Muscle of arm (tissue), 12 donors: ENCODE data around the gene ADRA2B. TPM values are rescaled to one million over a fixed set of nuclear protein-coding genes. Genes with fewer than 3 reads are reported as not detected.
"Not testable (repeated sequence)": the region's sequence is repeated elsewhere in the genome, so short reads cannot be mapped to it uniquely, and the experiment has no call there.

Experiments used
- DNase-seq: peaks from one replicate; pipeline ENCODE4 v3.0.0-alpha.2; 2013
- polyA plus RNA-seq, 12 donors: library from polyadenylated mRNA; unstranded; fragments of 120-200 nt; gene quantifications; one replicate each; pipeline ENCODE4 v1.2.1, GENCODE V29; 2013; ENCODE audit not compliant: insufficient read length in 12 of 12

Gene ADRA2B
- polyA plus RNA-seq, 12 donors: 1.7 to 4.0 (median 2.5) TPM; not detected in 2

DNA sequence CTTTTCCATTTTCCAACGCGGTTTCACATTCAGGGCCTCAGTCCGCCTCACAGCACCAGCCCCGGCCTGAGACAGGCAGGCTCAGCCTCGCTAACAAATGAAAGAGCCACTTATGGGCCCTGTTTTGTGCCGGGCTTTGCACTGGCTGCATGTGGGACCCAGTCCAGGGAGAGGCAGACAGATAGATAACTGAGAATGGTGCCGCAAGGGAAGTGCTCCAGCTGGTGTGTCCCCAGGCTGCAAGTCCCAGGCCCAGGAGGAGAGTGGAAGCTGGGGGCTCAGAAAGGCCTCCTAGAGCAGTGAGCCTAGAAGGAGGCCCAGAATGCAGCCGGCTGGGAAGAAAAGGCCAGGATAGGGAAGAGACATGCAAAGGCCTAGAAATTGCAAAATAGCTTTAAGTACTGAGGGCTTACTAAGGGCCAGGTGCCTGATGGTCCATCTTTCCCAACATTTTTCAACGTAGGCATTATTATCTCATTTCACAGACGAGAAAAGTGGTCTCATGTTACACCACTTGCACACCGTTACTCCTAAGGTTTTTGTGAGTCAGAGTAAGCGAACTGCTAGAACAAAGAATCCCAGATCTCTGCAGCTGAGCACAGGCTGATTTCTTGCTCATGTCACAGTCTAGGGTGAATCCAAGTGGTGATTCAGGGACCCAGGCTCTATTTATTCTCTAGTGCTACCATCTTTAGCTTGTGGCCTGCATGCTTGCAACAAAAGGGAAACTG, 26.0 kb downstream of the ADRA2B start:
- no peak for DNase-seq

DNA sequence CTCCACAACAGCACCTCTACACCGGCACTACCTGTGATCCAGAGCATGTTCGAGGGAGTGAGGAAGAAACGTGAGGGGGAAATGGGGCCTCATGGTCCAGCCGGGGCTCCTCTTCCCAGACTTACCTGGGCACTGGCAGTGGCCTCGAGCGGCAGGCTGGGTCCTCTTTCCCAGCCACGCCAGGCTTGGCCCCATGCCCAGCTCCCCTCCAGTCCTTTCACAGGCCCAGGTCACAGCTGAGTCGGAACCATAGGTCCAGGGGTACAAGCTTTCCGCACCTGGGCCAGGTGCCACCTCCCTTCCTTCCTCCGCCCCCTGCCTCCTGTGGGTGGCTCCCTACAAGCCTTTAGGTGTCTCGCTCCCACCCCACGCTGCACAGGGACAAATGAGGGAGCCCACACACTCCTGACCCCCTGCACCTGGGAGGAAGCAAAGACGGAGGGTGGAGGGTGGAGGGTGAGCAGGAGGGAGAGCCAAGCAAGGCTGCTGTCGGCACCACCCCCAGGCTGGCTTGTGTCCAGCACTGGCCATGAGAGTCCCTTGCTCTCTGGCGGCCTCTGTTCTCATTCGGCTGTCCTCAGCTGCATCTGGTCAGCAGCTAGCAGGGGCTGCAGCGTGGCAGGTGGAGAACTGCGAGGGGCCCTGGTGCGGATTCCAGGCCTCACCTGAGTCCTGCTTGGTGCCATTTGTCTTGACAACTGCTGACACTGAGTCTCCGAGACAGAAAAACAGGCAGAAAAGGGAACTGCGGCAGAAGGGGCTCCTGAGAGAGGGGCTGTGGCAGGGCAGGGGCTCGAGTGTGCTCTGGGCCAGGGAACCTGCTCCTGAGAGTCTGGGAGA, 26.8 kb downstream of the ADRA2B start:
- DNase-seq: no peak

- DNase-seq: no peak
These were observed 27.7 kb downstream of the ADRA2B start for GRCh38 chr2:96088340-96089335.

DNA sequence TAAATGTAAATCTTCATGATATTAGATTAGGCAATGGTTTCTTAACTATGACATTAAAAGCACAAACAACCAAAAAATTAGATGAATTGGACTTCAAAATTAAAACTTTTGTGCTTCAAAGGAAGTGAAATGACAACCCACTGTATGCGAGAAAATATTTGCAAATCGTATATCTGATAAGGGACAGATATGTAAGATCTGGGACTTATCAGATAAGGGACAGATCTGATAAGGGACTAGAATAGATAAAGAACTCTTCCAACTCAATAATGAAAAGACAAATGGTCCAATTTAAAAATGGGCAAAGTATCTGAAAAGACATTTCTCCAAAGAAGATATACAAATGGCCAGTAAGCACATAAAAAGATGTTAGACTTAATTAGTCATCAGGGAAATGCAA, 29.2 kb downstream of the ADRA2B start:
- no peak for DNase-seq

GRCh38 chr2:96085541-96086355, 30.6 kb downstream of the ADRA2B start:
- DNase-seq: no peak

DNA sequence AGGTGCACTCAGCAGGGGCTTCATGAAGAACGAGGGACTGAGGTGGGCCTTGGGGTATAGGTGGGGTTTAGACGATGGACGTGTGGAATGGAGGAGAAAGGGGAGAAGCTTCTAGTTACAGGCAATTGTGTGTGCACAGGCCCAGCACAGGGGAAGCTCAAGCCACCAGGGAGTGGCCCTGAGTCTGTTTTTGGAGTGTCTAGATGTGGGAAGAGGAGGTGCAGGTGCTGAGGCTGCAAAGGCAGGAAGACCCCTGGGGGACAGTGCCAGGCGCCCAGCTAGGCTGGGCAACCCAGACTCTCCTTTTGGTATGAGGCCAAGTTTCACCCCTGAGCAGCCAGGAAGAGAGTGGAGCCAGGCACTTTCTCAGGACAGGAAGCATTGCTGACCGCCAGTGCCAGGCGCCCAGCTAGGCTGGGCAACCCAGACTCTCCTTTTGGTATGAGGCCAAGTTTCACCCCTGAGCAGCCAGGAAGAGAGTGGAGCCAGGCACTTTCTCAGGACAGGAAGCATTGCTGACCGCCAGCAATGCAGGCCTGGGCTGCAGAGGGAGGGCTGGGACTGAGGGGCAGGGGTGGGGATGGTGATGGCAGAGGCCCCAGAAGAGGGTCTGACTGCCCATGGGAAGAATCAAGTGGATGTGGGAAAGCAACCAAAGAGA, 31.4 kb downstream of the ADRA2B start:
- not testable (repeated sequence) for DNase-seq

GRCh38 chr2:96083989-96084857, 32.1 kb downstream of the ADRA2B start:
- no peak for DNase-seq

DNA sequence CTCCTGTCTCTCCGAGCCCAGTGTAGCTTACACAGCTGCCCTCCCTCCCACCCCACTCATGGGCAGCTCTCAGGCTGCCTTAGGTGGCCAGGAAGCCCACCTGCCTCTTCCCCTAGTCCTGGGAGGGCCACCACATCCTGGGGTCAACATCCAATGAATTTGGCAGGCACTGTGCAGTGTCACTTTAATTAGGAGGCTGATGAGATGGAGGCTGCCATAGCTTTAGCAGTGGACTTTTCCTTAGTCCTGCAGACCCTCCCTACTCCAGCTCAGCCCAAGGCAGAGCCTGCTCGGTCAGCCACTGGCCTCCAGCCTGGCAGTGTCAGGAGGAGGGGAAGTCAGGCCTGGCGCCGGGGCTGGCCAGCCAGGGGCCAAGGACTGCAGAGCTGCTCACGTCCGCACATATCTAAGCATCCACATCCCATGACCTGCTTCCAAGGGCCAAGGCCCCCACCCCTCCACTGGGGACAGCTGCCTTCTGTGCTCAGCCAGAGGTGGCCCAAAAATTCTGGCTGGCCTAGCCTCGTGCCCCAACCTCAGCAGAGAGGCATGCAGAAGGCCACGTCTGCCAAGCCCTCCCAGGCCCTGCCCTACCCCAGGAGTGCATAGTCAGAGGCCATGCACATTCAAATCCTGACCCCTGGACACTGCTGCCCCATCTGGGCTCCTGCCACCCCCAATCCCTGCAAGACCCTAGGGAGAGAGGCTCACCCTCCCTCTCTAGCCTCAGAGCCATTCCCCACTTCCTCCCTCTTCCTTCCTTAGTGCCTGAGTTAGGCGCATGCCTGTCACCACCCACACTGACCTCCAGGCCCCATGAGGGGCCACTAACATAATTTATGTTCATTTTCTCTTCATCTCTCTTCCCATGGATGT, 33.1 kb downstream of the ADRA2B start:
- no peak for DNase-seq

GRCh38 chr2:96082211-96083063, 33.9 kb downstream of the ADRA2B start:
- no peak for DNase-seq

GRCh38 chr2:96081042-96081441, 35.3 kb downstream of the ADRA2B start:
- DNase-seq: no peak

DNA sequence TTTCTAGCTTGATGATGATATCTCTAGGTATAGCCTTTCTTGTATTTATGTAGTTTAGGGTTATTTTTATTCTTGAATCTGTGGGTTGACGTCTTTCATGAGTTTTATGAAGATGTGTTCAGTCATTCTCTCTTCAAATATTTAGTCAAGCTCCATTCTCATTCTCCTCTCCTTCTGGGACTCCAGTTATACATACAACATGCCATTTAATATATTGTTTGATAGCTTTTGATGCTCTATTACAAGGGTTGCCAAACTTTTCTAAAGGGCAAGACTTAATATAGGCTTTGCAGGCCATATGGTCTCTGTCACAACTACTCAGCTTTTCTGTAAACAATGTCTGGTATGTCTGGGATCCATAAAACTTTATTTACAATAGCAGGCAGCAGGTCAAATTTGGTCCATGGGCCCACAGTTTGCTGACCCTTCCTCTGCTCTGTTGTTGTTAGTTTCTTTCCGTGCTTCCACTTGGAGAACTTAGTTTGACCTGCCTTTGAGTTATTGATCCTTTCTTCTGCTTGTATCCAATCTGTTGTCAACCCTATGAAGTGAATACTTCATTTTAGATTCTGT, 41.1 kb downstream of the ADRA2B start:
- no peak for DNase-seq

- no peak for DNase-seq
These were observed 42.2 kb downstream of the ADRA2B start for GRCh38 chr2:96074156-96074555.

- no peak for DNase-seq
These were observed 43.1 kb downstream of the ADRA2B start for GRCh38 chr2:96073170-96073775.

GRCh38 chr2:96072746-96073145, 43.6 kb downstream of the ADRA2B start:
- DNase-seq: no peak

DNA sequence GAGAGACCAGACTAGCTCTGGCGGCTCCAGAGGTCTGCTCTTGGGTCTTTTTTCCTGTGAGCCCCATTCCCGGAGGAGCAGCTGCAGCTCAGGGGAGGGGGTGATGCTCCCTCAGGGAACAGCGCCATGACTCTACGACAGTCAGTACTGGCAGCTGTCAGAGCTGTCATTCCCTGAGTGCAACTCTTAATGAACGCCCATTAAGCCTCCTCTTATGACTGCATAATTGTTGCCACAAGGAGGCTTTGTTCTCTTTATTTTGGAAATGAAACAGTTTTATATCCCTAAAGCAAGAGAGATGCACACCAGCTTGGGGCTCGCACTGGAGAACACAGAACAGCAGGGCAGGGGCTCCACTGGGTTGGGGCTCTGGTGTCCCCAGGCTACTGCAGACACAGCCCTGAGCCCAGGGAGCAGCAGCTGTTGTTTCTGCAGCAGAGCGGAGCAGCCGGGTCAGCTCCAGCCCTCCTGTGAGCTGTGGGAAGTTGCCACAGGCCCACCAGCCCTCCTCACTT, 44.3 kb downstream of the ADRA2B start:
- DNase-seq: not testable (repeated sequence)
